ENCODE measurements around the gene PIWIL1.

The PIWIL1 gene

DNA sequence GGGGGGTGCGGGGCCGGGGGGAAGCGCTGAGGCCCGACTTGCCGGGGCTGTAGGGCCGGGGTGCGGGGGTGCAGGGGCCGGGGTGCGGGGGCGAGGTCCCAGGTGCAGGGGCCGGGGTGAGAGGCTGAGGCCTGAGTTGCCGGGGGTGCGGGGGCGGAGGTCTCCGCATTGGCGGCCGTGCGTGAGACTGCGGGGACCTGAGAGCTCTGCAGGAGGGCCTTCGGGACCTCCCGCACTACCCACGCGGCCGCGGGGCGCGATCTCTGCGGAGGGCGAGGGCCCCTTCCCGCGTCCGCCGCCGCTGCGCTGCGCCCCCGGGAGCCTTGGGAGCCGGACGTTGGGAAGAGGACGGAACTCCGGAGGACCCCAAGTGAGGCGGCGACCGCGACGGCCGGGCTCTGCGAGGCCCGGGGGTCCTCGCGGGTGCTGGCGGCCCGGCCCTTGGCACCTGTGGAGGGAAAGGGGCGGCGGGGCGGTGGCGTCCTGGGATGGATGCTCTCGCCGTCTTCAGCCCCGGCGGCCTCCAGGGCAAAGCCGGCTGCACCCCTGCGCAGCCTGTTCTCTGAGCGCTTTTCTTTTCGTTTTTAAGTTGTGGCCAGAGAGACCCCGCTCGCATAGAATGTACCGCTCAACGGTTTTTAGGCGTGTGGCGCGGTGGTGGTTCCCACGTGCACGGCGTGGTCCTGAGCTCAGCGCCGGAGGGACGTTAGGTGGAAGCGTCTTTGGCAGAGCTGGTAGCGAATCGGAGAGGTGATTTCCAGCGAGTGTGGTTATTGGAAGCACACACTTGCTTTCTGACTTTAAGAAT is 1.3 kb downstream of the PIWIL1 start:
- DNase-seq, result no peak

DNA sequence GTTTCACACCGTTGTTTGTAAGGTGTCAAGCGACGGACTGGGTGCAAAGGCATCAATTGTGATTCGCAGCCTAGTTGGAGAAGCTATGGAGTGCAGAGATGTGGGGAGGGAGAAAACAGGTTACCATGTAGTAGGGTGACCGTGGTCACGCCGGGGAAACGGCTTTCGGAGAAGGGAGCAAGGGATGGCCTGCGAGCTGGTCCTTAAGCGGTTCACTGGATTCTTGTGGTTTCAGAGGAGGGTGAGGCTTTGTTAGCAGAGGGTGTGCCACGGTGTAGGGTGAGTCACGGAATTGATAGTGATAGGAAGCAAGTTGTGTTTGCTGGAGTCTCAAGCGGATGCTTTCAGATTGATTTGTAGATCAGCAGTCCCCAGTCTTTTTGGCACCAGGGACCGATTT is 2.3 kb downstream of the PIWIL1 start:
- DNase-seq, result no peak

DNA sequence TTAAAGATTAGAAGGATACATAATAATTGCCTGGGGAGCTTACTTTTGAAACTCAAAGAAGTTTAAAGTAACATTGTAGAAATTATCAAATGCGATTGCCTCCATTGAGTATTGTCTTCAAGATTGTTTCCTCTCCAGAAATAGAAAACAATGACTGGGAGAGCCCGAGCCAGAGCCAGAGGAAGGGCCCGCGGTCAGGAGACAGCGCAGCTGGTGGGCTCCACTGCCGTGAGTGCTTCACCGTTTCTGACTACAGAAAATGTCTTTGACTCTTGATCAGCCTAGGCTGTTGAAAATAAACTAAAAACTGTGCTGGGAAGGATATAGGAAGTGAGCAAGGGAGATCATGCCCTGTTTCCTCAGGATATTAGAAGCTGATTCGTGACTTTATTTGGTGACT is 4.8 kb downstream of the PIWIL1 start:
- no peak for DNase-seq

DNA sequence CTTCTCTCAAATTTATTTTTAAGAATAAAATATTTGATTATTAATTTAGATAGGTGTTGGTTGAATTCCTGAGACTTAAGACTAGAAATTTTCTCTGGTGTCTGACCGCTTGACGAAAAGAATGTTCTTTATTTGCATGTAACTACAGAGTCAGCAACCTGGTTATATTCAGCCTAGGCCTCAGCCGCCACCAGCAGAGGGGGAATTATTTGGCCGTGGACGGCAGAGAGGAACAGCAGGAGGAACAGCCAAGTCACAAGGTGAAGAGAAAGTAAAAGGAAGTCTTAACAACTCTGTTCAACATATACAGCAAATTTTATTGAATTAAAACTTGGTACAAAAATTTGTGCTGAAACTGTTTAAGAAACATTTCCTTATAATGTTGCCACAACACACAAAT is 5.2 kb downstream of the PIWIL1 start:
- no peak for DNase-seq

DNA sequence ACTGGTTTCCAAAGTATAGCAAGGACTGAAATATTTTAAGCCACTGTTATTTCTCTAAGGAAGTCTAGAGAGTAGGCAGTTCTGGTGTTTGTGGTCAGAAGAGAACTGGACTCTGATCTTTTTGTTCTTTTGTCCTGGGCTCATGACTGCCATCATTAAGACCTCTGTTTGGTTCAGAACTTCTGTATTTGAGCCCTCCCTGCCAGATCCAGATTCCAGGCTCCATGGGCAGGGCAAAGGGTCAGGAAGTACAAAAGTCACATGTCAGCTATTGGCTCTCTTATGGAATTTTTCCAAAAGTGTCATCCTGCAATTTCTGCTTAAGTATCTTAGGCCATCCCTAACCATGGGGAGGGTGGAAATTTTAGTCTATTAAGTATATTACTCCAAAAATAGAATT is 6.8 kb downstream of the PIWIL1 start:
- no peak for DNase-seq

DNA sequence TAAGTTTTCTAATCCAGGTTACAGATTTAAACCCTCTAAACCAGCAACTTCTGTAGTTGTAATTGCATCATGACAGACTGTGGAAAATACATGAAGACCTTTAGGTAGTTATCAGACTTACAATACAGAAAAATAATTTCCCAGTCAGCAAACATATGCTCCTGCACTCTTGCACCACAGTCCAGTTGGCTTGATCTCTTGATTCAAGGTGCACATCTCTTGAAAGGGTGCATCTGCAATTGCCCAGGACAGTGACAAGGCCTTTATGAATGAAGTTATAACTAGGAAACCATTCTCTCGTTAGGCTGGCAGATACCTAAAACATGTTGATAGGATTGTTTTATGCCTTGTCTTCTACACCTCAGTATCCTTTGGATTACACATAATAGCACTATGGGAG is 7.6 kb downstream of the PIWIL1 start:
- no peak for DNase-seq

DNA sequence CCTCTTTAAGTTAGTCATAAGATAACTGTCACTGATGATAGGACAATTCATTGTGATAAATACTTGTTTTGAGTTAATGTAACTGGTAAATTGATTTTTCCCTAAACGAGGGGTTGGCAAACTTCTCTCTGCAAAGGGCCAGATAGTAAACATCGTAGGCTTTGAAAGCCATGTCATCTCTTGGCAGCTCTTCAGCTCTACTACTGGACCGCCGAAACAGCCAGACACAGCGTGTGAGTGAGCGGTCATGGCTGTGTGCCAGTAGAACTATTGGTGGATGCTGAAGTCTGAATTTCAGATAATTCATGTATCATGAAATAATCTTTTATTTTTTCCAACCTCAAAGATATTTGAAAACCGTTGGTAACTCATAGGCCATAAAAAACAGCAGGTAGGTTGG is 9.9 kb downstream of the PIWIL1 start:
- no peak for DNase-seq

DNA sequence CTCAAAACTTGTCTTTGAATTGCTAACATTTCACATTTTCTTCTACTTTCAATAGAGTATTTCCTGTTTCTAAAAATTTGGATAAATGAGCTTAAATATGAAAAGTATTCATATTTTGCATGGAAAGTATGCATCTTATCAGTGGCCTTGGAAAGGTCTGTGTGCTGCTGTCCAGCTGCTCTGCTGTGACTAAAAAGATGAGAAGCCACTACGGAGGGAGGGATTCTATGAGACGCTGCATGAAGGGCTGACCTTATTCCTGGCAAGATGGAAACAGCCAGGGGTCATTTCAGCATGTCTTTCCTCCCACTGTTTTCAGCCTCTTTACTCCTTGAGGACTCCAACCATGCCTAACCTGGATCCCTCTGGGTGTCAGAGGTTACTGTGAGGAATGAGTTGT is 13.0 kb downstream of the PIWIL1 start:
- no peak for DNase-seq

DNA sequence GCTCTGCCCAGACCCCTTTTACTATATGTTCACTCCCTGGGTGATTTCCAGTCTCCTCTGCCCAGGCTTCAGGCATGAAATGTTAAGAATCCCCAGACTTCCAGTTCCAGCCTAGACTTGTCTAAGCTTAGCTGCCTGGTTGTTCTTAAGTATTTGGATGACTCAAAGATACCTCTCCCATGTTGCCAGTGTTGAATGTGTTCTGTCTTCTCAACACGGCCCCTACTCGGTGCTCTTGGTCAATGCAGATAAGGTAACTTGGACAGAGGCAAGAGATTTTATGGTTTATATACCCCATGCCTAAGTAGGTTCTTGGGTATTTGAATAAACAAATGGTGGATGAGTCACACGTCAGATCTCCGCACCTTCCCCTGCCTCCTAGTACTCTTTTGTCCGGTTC is 13.6 kb downstream of the PIWIL1 start:
- DNase-seq, result no peak

DNA sequence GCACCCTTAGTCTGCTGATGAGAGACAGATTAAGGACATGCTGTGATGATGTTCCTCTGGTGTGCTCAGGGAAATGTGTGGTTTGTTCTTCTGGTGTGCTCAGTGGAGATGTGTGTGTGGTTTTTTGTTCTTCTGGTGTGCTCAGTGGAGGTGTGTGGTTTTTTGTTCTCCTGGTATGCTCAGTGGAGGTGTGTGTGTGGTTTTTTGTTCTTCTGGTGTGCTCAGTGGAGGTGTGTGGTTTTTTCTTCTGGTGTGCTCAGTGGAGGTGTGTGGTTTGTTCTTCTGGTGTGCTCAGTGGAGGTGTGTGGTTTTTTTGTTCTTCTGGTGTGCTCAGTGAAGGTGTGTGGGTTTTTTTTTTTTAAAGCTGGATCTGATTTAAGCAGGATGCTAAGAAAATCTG is 15.4 kb downstream of the PIWIL1 start:
- DNase-seq, result no peak

DNA sequence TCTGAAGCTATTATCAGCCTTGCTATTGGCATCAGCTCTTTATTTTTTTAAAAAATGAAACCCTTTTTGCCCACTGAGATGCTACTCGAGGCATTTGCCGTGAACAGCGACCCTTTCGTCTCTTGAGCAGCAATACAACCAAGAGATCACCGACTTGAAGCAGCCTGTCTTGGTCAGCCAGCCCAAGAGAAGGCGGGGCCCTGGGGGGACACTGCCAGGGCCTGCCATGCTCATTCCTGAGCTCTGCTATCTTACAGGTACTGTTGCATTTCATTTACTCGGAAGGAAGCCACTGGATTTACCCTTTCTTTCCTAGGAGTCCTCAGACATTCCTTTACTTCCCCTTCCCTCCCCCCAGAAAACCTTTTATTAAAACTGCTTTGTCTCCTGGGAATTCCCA is 16.7 kb downstream of the PIWIL1 start:
- DNase-seq, result no peak

DNA sequence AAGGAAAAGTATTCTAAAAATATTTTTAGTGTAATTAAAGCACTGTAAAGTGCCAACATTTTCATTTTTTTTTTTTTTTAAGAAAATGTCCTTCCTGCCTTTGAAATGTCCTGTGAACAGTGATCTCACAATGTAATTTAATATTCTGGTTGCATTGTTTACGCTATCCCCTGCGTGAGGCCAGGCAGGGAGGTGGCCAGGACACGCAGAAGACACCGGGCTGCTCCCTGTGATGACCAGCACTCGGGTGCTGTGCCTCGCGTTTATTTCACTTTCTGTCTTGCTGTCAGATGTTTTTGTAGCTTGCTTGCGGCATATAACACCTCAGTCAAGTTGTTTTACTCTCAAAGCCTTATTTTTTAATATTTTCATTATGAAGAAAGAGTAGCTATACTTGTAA is 18.5 kb downstream of the PIWIL1 start:
- no peak for DNase-seq

DNA sequence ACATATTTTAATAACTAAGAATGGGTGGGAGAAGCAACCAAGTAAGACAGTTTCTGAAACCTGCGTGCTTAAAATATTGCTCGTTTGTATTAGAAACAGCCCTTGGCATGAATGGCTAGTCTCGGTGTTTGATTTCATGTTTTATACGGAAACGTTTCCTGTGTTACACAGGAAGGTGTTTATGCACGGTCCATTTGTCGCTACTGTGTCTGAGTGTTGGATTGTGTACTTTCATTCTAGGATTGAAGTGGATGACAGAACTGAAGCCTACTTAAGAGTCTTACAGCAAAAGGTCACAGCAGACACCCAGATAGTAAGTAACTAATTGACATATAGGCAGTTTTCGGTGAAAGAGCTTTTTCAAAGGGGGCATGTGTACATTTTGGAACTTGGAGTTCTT is 19.6 kb downstream of the PIWIL1 start:
- DNase-seq, result no peak

DNA sequence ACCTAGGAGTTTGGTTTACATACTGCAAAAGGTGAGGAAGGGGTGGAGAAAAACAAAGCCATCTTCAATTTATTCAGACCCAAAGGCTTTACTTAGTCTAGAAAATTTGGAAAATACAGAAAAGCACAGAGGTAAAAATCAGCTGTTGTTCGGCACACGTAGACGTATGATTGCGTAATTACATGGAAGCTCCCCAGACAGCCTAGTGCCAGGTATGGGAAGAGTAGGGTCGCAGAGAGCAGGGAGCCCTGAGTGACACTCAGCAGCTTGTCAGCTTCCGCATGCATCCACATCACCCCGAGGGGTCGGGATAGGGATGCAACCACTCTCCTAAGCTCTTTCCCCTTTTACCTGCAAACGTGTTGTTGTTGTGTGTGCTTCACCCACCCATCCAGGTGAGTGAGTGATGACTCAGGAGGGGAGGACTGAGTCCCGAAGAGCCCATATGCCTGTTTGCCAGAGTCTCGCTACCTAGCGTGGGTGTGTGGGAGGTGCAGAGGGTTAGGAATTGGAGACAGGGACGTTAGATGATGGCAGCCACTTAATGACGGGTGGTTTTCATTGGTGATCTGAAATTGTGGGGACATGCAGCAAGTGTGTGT is 20.1 kb downstream of the PIWIL1 start:
- no peak for DNase-seq

DNA sequence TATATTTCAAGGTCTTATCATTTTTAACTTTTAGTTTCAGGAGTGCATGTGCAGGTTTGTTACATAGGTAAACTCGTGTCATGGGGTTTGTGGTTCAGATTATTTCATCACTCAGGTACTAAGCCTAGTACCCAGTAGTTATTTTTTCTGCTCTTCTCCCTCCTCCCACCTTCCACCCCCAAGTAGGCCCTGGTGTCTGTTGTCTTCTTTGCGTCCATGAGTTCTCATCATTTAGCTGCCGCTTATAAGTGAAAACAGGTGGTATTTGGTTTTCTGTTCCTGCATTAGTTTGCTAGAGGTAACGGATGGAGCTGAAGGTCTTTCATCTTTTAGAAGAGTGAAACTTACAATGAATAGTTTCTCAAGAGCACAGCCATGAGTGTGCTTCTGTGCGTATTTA is 24.4 kb downstream of the PIWIL1 start:
- DNase-seq, result no peak

DNA sequence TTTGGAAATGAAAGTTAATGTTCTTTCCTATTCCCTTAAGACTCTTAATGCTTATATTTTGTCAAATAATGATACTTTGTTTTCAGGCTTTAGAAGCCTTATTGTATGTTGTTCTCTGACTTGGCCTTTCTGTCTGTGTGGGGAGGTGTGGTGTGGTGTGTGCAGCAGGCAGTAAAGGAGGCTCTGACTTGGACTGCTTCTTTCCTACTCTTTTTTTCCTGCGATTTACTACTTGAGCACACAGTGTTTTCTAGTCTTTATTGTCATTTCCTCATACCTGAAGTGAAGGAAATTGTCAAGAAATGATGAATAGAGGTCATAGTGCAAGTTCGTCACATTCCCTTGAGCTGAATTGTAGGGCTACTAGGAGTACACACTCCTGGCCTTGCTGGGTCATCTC is 26.9 kb downstream of the PIWIL1 start:
- no peak for DNase-seq

DNA sequence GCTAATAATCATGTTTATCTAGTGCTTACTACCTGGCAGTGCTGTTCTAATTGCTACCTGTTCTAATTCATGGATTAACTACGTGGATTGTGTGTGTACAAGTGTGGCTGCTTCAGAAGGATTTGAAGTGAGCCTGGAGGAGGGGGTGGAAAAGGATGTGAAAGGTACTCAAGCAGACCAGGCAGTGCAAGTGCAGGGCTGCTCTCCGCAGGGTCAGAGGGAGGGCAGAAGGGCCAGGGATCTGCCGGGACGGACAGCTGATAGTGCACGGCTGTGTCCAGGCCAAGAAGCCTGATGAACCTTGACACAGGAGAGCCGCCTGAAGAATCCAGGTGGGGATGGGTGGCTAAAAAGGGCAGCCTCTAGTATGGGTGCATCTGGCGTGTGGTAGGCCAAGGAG is 28.5 kb downstream of the PIWIL1 start:
- no peak for DNase-seq

DNA sequence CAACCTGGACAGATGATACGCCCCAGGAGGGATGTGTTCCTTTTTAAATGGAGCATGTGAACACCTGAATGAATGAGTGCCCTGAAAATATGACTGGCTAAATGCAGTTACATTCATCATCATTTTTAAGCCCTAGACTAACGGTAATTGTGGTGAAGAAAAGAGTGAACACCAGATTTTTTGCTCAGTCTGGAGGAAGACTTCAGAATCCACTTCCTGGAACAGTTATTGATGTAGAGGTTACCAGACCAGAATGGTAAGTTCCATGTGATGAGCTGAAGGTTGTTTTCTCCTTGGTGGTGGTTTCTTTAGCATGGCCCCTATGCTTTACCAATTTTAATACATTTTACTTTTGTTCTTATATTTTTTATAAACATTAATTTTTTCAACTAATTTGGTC is 29.3 kb downstream of the PIWIL1 start:
- no peak for DNase-seq

DNA sequence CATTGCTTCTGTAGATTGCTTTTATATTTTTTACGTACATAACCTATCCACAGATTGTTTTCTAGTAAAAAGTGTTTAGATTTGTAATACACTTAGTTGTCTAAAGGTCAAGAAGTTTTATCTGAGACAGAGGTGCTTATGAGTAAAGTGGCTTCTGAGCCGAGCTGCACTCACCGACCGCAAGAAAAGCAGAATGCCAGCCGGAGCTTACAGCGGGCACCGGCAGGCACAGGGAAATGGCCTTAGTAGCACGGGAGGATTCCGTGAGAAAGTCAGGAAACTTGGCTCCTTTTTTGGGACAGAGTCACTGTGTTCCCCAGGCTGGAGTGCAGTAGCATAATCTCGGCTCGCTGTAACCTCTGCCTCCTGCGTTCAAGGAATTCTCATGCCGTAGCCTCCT is 29.8 kb downstream of the PIWIL1 start:
- DNase-seq, result no peak

DNA sequence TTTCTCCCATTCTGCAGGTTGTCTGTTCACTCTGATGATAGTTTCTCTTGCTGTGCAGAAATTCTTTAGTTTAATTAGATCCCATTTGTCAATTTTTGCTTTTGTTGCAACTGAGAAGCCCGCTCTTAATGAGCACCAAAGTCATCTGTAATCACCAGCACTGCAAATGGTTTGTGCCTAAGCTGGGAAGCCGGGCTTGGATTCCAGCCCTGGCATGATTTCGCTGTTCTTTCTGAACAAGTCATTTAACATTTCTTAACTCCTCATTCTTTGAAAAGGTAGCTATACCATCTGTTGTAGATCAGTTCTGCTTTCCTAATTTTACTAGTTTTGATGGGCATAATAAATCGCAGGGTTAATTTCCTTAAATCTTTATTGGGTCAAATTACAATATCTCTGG is 32.1 kb downstream of the PIWIL1 start:
- no peak for DNase-seq

DNA sequence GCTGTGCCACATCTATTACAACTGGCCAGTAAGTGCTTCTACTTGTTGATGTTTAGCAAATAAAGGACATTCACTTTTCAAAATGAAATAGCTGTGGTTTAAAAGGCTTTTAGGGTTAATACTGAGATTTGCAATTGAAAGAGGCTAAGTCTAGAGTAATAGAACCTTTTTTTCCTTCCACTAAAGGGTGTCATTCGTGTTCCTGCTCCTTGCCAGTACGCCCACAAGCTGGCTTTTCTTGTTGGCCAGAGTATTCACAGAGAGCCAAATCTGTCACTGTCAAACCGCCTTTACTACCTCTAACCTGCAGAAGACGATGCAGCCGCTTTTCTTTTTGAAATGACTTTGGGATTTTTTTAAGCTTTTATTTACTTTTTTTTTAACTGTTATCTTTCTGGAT is 33.6 kb downstream of the PIWIL1 start:
- DNase-seq, result no peak

DNA sequence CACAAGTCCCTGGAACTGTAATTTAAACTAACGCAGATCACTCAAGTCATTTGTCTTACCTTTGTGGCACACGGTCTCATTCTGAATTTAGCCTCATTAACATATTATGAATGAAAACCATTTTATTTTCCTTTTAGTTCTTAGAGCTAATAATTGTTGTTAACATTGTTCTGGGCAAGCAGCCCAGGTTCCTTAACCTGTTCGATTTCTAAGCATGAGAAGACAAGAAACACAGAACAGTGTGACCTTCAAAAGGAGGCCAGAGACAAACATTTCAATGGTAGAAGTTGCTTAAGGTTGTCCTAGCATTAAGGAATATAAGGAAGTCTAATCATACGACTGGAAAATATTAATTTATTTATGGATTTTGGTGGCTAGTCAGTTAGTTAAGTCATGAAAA is 35.2 kb downstream of the PIWIL1 start:
- no peak for DNase-seq

DNA sequence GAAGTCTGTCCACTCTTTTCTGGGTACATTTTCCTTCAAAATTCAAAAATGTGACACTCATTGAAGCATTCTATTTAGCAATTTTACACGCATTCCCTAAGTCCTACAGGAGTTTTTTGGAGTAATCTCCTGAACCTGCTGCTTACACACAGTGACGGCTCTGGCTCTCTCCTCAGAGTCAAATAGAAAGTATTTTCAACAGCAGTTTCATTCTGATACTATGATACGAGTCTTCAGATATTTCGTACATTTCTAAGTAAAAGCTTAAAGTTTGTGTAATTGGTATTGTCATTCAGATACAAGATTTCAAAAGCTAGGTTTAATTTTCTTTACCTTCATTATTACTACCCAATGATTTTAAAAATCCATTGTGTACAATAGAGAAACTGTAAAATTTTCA is 36.4 kb downstream of the PIWIL1 start:
- DNase-seq, result no peak

DNA sequence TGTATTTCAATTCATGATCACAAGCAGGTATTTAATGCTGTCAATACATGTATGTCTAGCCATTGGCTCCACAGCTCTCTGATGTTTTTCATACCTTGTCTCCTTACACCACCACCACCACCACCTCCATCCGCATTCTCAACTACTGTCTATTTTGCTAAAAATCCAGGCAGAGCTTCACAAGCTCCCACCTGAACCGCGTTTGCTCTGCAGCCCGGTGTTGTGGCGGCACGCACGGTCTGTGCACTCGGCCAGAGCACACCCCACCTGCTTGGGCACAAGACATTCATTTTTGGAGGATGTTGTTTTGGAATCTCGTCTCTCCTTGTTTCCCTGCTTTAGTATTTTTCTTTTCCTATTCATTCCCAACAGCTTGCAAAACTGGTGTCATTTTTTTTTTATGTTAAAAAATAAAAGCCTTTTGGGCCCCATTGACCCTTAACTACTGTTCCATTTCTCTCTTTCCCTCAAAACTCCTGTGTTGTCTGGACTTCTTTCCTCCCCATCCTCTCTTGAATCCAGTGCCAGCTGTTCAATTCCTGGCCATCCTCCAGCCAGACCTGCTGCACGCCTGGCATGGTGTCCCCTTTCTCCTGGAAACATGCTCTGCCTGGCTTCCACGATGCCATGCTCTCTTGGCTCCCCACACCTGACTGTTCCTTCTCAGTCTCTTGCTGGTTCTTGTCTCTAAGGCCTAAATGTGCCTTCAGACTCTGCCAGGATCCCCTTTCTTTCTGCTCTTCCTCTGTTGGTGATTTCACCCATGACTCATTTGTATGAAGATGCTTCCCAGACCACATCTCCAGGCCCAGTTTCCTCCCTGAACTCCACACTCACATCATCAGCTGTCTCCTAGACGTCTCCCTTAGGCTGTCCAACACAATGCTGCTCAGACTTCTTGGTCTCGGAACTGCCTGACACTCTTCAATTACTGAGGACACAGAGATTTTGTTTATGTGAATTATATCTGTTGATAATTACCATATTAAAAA is 37.9 kb downstream of the PIWIL1 start:
- DNase-seq, result no peak

Data from suppressor macrophage (primary cell).